HepG2 (cell line): ENCODE results near the gene EFCAB8. TPM values are rescaled to one million over a fixed set of nuclear protein-coding genes. Genes with fewer than 3 reads are reported as not detected.

ENCODE experiments used
- ARNT ChIP-seq: fragments of 450-650 bp; IDR thresholded peaks from 2 replicates; pipeline ENCODE4 v1.6.1; 2017
- BORCS8-MEF2B ChIP-seq: sonication (generic); formaldehyde crosslinking; IDR thresholded peaks from 2 replicates; pipeline ENCODE4 v1.8.0; 2022; ENCODE audit warnings: mild to moderate bottlenecking, missing genetic modification reagents
- HDAC1 ChIP-seq: sonication (generic); formaldehyde crosslinking; IDR thresholded peaks from 2 replicates; pipeline ENCODE4 v1.5.1; 2020; ENCODE audit warnings: mild to moderate bottlenecking, missing genetic modification reagents
- MED8 ChIP-seq: sonication (generic); formaldehyde crosslinking; IDR thresholded peaks from 2 replicates; pipeline ENCODE4 v1.8.1; 2023; ENCODE audit warnings: mild to moderate bottlenecking, missing genetic modification reagents; ENCODE audit not compliant: insufficient replicate concordance
- SOX6 ChIP-seq, 2 experiments: fragments of 450-650 bp in 1 of 2; sonication (generic) in 1 of 2; formaldehyde crosslinking in 1 of 2; IDR thresholded peaks; 2 replicates each; pipeline versions ENCODE4 v1.4.0 to v1.6.1; 2017 to 2020; ENCODE audit warnings: antibody characterized with exemption in 1 of 2, mild to moderate bottlenecking in 1 of 2, missing genetic modification reagents in 1 of 2
- THYN1 ChIP-seq: sonication (generic); formaldehyde crosslinking; IDR thresholded peaks from 2 replicates; pipeline ENCODE4 v1.8.1; 2023; ENCODE audit warnings: low read depth, mild to moderate bottlenecking, moderate library complexity, missing genetic modification reagents, borderline replicate concordance
- U2AF2 ChIP-seq: fragments of 200-400 bp; formaldehyde crosslinking; IDR thresholded peaks from 2 replicates; pipeline ENCODE4 v1.6.1; 2017; ENCODE audit warnings: low read depth, mild to moderate bottlenecking, low read length
- ZNF512 ChIP-seq: sonication (generic); formaldehyde crosslinking; IDR thresholded peaks from 2 replicates; pipeline ENCODE4 v1.4.0; 2020; ENCODE audit warnings: mild to moderate bottlenecking, missing genetic modification reagents
- ZNF597 ChIP-seq: sonication (generic); formaldehyde crosslinking; IDR thresholded peaks from 2 replicates; pipeline ENCODE4 v1.5.0; 2020; ENCODE audit warnings: missing genetic modification reagents
- ZNF710 ChIP-seq: sonication (generic); formaldehyde crosslinking; IDR thresholded peaks from 2 replicates; pipeline ENCODE4 v1.5.0; 2020; ENCODE audit warnings: mild to moderate bottlenecking, missing genetic modification reagents, borderline replicate concordance
- ZNF761 ChIP-seq: sonication (generic); formaldehyde crosslinking; conservative IDR thresholded peaks from 2 replicates; pipeline ENCODE4 v1.4.0; 2020; ENCODE audit warnings: mild to moderate bottlenecking, missing genetic modification reagents
- ZNF776 ChIP-seq: sonication (generic); formaldehyde crosslinking; IDR thresholded peaks from 2 replicates; pipeline ENCODE4 v1.4.0; 2020; ENCODE audit warnings: mild to moderate bottlenecking, missing genetic modification reagents
- ZSCAN22 ChIP-seq: sonication (generic); formaldehyde crosslinking; IDR thresholded peaks from 2 replicates; pipeline ENCODE4 v1.4.0; 2020; ENCODE audit warnings: mild to moderate bottlenecking, missing genetic modification reagents
- polyA plus RNA-seq, 8 experiments: library from polyadenylated mRNA; depleted of rRNA in 3 of 8; stranded (reverse) in 7 of 8; unstranded in 1 of 8; fragments of >200 nt; fragmentation: Illumina TruSeq in 4 of 8; extraction: Trizol in 4 of 8; gene quantifications; 2 replicates each; pipeline versions ENCODE4 v1.2.1 to v1.2.3, GENCODE V29; 2011 to 2016; ENCODE audit warnings: low read depth in 4 of 8, missing spikeins in 1 of 8, mixed read lengths in 1 of 8; ENCODE audit not compliant: insufficient read depth in 1 of 8
- total RNA-seq, 5 experiments: library from RNA; depleted of rRNA; stranded (reverse); fragments of >200 nt; fragmentation: Illumina TruSeq; extraction: Trizol; gene quantifications; 2 replicates each; pipeline ENCODE4 v1.2.3, GENCODE V29; 2016; ENCODE audit warnings: low read depth in 1 of 5
- TF ChIP-seq, protein P1 (sequence below): sonication (generic); formaldehyde crosslinking; IDR thresholded peaks from 2 replicates; pipeline ENCODE4 v1.4.0; 2020; ENCODE audit warnings: missing genetic modification reagents
- TF ChIP-seq, protein P2 (sequence below): IDR thresholded peaks from 2 replicates; pipeline ENCODE4 v1.6.1; 2012; ENCODE audit warnings: low read depth, low read length, improper control_type of control experiment
- TF ChIP-seq, protein P3 (sequence below): sonication (generic); formaldehyde crosslinking; IDR thresholded peaks from 2 replicates; pipeline ENCODE4 v1.9.0; 2021; ENCODE audit warnings: missing genetic modification reagents, mild to moderate bottlenecking, borderline replicate concordance
- TF ChIP-seq, protein P4 (sequence below): sonication (generic); formaldehyde crosslinking; IDR thresholded peaks from 2 replicates; pipeline ENCODE4 v1.4.0; 2020; ENCODE audit warnings: missing genetic modification reagents

Gene EFCAB8
- total and polyA plus RNA-seq, 2 of the 13 experiments (the other 11 are each of a cell fraction or from before 2014, with no cell fraction given) = 0.15 to 0.22 TPM

GRCh38 chr20:32823737-32824588, 34.8 kb upstream of the EFCAB8 start (continued):
- TF ChIP-seq, protein P1, sequence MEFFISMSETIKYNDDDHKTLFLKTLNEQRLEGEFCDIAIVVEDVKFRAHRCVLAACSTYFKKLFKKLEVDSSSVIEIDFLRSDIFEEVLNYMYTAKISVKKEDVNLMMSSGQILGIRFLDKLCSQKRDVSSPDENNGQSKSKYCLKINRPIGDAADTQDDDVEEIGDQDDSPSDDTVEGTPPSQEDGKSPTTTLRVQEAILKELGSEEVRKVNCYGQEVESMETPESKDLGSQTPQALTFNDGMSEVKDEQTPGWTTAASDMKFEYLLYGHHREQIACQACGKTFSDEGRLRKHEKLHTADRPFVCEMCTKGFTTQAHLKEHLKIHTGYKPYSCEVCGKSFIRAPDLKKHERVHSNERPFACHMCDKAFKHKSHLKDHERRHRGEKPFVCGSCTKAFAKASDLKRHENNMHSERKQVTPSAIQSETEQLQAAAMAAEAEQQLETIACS (CRISPR knock-in tag) = no peak
- no peak for TF ChIP-seq ZNF710 (CRISPR knock-in tag)
- TF ChIP-seq ZNF761 (CRISPR knock-in tag) = 0 out of 2 replicates have a peak, but pooled peaks have one; percentile 55
- no peak for TF ChIP-seq U2AF2
- no peak for TF ChIP-seq THYN1
- TF ChIP-seq, protein P2, sequence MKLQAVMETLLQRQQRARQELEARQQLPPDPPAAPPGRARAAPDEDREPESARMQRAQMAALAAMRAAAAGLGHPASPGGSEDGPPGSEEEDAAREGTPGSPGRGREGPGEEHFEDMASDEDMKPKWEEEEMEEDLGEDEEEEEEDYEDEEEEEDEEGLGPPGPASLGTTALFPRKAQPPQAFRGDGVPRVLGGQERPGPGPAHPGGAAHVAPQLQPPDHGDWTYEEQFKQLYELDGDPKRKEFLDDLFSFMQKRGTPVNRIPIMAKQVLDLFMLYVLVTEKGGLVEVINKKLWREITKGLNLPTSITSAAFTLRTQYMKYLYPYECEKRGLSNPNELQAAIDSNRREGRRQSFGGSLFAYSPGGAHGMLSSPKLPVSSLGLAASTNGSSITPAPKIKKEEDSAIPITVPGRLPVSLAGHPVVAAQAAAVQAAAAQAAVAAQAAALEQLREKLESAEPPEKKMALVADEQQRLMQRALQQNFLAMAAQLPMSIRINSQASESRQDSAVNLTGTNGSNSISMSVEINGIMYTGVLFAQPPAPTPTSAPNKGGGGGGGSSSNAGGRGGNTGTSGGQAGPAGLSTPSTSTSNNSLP = 0 out of 2 replicates have a peak, but pooled peaks have one; percentile 7
- TF ChIP-seq ZNF597 = no peak
- no peak for TF ChIP-seq BORCS8-MEF2B (CRISPR knock-in tag)
- TF ChIP-seq ZSCAN22 (CRISPR knock-in tag) = no peak
- no peak for TF ChIP-seq ZNF512 (CRISPR knock-in tag)
- no peak for TF ChIP-seq MED8 (CRISPR knock-in tag)
- 0 out of 2 replicates have a peak, but pooled peaks have one; percentile 22 for TF ChIP-seq HDAC1 (CRISPR knock-in tag)
- TF ChIP-seq, protein P3, sequence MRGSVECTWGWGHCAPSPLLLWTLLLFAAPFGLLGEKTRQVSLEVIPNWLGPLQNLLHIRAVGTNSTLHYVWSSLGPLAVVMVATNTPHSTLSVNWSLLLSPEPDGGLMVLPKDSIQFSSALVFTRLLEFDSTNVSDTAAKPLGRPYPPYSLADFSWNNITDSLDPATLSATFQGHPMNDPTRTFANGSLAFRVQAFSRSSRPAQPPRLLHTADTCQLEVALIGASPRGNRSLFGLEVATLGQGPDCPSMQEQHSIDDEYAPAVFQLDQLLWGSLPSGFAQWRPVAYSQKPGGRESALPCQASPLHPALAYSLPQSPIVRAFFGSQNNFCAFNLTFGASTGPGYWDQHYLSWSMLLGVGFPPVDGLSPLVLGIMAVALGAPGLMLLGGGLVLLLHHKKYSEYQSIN (CRISPR knock-in tag) = no peak
- no peak for TF ChIP-seq ARNT
- TF ChIP-seq, protein P4, sequence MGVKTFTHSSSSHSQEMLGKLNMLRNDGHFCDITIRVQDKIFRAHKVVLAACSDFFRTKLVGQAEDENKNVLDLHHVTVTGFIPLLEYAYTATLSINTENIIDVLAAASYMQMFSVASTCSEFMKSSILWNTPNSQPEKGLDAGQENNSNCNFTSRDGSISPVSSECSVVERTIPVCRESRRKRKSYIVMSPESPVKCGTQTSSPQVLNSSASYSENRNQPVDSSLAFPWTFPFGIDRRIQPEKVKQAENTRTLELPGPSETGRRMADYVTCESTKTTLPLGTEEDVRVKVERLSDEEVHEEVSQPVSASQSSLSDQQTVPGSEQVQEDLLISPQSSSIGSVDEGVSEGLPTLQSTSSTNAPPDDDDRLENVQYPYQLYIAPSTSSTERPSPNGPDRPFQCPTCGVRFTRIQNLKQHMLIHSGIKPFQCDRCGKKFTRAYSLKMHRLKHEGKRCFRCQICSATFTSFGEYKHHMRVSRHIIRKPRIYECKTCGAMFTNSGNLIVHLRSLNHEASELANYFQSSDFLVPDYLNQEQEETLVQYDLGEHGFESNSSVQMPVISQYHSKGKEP (CRISPR knock-in tag) = no peak
- no peak for TF ChIP-seq ZNF776 (CRISPR knock-in tag)
- no peak for TF ChIP-seq SOX6 (IDR thresholded peaks at IDR 0.05)
- no peak; the same call in 1 of the 2 replicates for TF ChIP-seq SOX6 (CRISPR knock-in tag; IDR thresholded peaks at IDR 0.05)
